Breast epithelium (tissue), 3 donors: Measurements from ENCODE around the gene DAG1.

Source experiments
- CTCF ChIP-seq, 3 donors: fragments of 450-650 bp; IDR thresholded peaks; one replicate each; pipeline ENCODE4 v1.5.1; 2016 to 2017; ENCODE audit warnings: antibody characterized with exemption in 3 of 3, mild to moderate bottlenecking in 3 of 3, moderate library complexity in 3 of 3
- POLR2AphosphoS5 ChIP-seq, 3 donors: sonication (generic); formaldehyde crosslinking; IDR thresholded peaks; one replicate each; pipeline ENCODE4 v1.6.1; 2017; ENCODE audit warnings: antibody characterized with exemption in 3 of 3

GRCh38 chr3:49539659-49540560 is 69.8 kb downstream of the DAG1 start:
- TF ChIP-seq CTCF (IDR thresholded peaks at IDR 0.05) (peak; percentile 49 to 93 (median 87)), POLR2AphosphoS5 (IDR thresholded peaks at IDR 0.05) (peak in 1 of 3 donors; percentile 17)
